ENCODE results near the gene ASB15. TPM values are rescaled to one million over a fixed set of nuclear protein-coding genes. Genes with fewer than 3 reads are reported as not detected.

The ASB15 gene
- total RNA-seq, 1 donor from 2014 or later: not detected

GRCh38 chr7:123604739-123605138 lies 3.1 kb downstream of the ASB15 start:
- H3K9me3 Mint-ChIP-seq (ENCODE audit: unreplicated experiment): no peaks in the 10 kb centered on the region

GRCh38 chr7:123607423-123607975 lies 5.9 kb downstream of the ASB15 start:
- DNase-seq (ENCODE audit: extremely low spot score, unreplicated experiment): no peak
- peaks cover 9% of the 10 kb centered on the region for H3K27me3 Mint-ChIP-seq (ENCODE audit: unreplicated experiment)
- no peak overlapping the region for H3K4me3 Mint-ChIP-seq (ENCODE audit: unreplicated experiment)
- H3K36me3 Mint-ChIP-seq (ENCODE audit: unreplicated experiment): no peaks in the 10 kb centered on the region
- no peak for TF ChIP-seq CTCF (IDR thresholded peaks at IDR 0.05)
- no peaks in the 10 kb centered on the region for H3K4me1 Mint-ChIP-seq (ENCODE audit: unreplicated experiment)
- no peak overlapping the region for H3K27ac Mint-ChIP-seq (ENCODE audit: unreplicated experiment)
- no peaks in the 10 kb centered on the region for H3K9me3 Mint-ChIP-seq (ENCODE audit: unreplicated experiment)

More at GRCh38 chr7:123604739-123605138, 3.1 kb downstream of the ASB15 start:
- H3K27me3 Mint-ChIP-seq (ENCODE audit: unreplicated experiment): peaks cover 3% of the 10 kb centered on the region
- no peak for TF ChIP-seq CTCF (IDR thresholded peaks at IDR 0.05)
- H3K4me3 Mint-ChIP-seq (ENCODE audit: unreplicated experiment): no peak overlapping the region
- DNase-seq (ENCODE audit: extremely low spot score, unreplicated experiment): no peak
- H3K27ac Mint-ChIP-seq (ENCODE audit: unreplicated experiment): no peak overlapping the region
- H3K36me3 Mint-ChIP-seq (ENCODE audit: unreplicated experiment): no peaks in the 10 kb centered on the region
- H3K4me1 Mint-ChIP-seq (ENCODE audit: unreplicated experiment): no peaks in the 10 kb centered on the region

- TF ChIP-seq CTCF (IDR thresholded peaks at IDR 0.05): no peak
- no peaks in the 10 kb centered on the region for H3K9me3 Mint-ChIP-seq (ENCODE audit: unreplicated experiment)
Measured at GRCh38 chr7:123608991-123609882, 7.6 kb downstream of the ASB15 start.

GRCh38 chr7:123609883-123610239 lies 8.2 kb downstream of the ASB15 start:
- Mint-ChIP-seq H3K36me3 (ENCODE audit: unreplicated experiment) (no peaks in the 10 kb centered on the region), H3K27ac (ENCODE audit: unreplicated experiment) (no peak overlapping the region), H3K4me1 (ENCODE audit: unreplicated experiment) (no peaks in the 10 kb centered on the region), H3K4me3 (ENCODE audit: unreplicated experiment) (no peak overlapping the region), H3K9me3 (ENCODE audit: unreplicated experiment) (no peaks in the 10 kb centered on the region), H3K27me3 (ENCODE audit: unreplicated experiment) (peaks cover 15% of the 10 kb centered on the region)
- TF ChIP-seq CTCF (IDR thresholded peaks at IDR 0.05): no peak
- no peak for DNase-seq (ENCODE audit: extremely low spot score, unreplicated experiment)

More at GRCh38 chr7:123608991-123609882, 7.6 kb downstream of the ASB15 start:
- no peak overlapping the region for H3K27ac Mint-ChIP-seq (ENCODE audit: unreplicated experiment)
- no peaks in the 10 kb centered on the region for H3K4me1 Mint-ChIP-seq (ENCODE audit: unreplicated experiment)
- H3K36me3 Mint-ChIP-seq (ENCODE audit: unreplicated experiment): no peaks in the 10 kb centered on the region
- H3K4me3 Mint-ChIP-seq (ENCODE audit: unreplicated experiment): no peak overlapping the region
- no peak for DNase-seq (ENCODE audit: extremely low spot score, unreplicated experiment)
- peaks cover 15% of the 10 kb centered on the region for H3K27me3 Mint-ChIP-seq (ENCODE audit: unreplicated experiment)

- no peak for TF ChIP-seq CTCF (IDR thresholded peaks at IDR 0.05)
Measured at GRCh38 chr7:123612024-123612423, 10.4 kb downstream of the ASB15 start.

More at GRCh38 chr7:123612024-123612423, 10.4 kb downstream of the ASB15 start:
- DNase-seq (ENCODE audit: extremely low spot score, unreplicated experiment): no peak
- no peaks in the 10 kb centered on the region for H3K9me3 Mint-ChIP-seq (ENCODE audit: unreplicated experiment)
- peaks cover 11% of the 10 kb centered on the region for H3K4me1 Mint-ChIP-seq (ENCODE audit: unreplicated experiment)
- no peaks in the 10 kb centered on the region for H3K36me3 Mint-ChIP-seq (ENCODE audit: unreplicated experiment)
- H3K4me3 Mint-ChIP-seq (ENCODE audit: unreplicated experiment): no peak overlapping the region
- H3K27ac Mint-ChIP-seq (ENCODE audit: unreplicated experiment): no peak overlapping the region
- H3K27me3 Mint-ChIP-seq (ENCODE audit: unreplicated experiment): peaks cover 15% of the 10 kb centered on the region

Measured in osteocyte (in vitro differentiated cells).